CD4-positive, alpha-beta T cell treated with Interleukin-6 at 100 ng/mL for 8 hours (primary cell): Measurements from ENCODE around the gene SYNGR4.
"Not testable (repeated sequence)": the region's sequence is repeated elsewhere in the genome, so short reads cannot be mapped to it uniquely, and the experiment has no call there.

ENCODE experiments used
- DNase-seq: peaks from one replicate; pipeline ENCODE4 v3.0.0-alpha.2; 2020; ENCODE audit warnings: mixed read lengths, low spot score

SYNGR4 gene

GRCh38 chr19:48371771-48372170 lies 7.6 kb downstream of the SYNGR4 start:
- DNase-seq, result not testable (repeated sequence)

DNA sequence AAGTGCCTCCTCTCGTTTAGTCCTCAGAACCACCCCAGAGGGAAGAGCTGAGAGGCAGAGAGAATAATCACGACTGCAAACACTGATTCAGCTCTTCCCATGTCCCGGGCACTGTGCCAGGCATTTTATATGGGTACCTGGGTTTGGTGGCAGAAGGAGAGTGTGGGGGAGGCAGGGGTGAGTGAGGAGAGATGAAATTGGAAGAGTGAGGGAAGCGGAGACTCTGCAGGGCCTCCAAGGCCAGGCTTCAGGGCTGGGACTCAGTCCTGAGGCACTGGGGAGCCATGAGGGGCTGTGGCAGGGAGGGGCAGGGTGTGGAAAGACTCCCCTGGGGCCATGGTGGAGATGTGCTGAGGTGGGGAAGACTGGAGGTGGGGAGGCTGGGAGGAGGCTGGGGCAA lies 8.7 kb downstream of the SYNGR4 start:
- DNase-seq, result no peak

- DNase-seq, result no peak
Observed at GRCh38 chr19:48373567-48373966, 9.4 kb downstream of the SYNGR4 start.

- DNase-seq, result no peak
Observed at GRCh38 chr19:48378194-48378570, 14.0 kb downstream of the SYNGR4 start.

DNA sequence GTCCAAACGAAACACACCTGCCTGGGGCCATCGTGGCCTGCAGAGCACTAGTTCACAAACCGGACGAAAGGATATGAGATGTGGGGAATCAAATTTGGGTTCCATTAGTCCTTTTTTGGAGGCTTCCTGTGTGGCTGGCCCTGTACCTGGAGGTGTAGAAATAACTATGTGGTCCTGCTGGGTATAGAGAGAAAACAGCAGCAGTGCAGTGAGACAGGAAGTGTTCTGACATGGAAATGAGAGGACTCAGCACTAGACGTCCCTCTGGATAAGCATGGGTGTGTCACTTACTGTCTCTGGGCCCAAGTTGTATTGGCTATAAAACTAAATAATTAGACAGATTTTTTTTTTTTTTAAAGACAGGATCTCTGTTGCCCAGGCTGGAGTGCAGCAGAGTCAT lies 14.9 kb downstream of the SYNGR4 start:
- no peak for DNase-seq

DNA sequence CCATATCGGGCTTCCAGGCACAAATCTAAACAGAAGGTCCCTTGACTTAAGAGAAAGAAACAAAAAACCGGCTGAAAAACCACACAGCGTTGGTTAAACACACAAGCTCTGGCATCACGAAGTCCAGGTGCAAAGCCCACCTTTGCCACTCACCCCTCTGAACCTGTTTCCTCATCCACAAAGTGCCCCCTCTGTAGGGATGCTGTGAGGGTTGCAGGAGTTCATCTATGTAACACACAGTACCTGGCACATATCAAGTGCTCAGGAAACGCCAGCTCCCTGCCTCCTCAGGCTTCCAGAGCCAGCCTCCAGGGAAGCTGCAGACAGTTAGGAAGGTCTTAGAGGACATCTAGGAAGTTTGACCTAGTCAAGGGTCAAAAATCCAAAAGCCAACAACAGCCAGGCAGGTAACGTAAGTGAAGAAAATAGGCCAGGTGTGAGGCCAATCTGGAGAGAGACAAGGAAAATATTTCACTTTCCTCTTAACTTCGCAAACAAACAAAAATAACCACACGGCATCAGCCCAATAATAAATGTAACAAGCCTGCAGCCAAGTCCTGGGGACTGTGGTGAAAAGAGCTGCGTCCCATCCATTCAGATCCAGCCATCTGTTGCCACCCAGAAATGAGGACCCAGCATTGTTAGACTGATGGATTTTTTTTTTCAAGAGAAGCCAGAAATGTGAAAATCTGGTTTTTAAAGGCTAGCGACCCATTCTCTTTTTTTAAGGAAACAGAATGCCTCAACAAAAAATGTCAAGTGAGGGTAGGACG lies 17.2 kb downstream of the SYNGR4 start:
- DNase-seq, result no peak

DNA sequence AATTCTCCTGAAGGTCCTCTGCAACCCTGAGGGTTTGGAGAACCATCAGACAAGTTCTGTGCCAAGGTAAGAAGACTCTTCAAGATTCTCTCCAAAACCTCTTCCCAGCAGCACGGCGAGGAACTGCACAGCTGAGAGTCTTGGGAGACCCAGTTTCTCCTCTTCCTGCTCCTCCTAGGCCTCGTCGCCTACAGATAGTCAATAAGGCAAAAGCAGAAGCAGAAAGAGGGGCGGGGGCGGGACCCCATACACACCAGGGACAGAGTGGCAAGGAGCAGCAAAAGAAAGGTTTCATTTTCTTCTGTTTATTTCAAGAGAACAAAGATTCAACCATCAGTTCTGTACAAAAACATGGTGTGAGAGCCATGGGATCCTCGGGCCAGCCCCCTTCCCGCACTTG lies 18.1 kb downstream of the SYNGR4 start:
- no peak for DNase-seq

- no peak for DNase-seq
Observed at GRCh38 chr19:48385461-48386087, 21.4 kb downstream of the SYNGR4 start.

- DNase-seq, result no peak
Observed at GRCh38 chr19:48386981-48387380, 22.8 kb downstream of the SYNGR4 start.

- DNase-seq, result peak; percentile 57
Observed at GRCh38 chr19:48390188-48391099, 26.3 kb downstream of the SYNGR4 start.

DNA sequence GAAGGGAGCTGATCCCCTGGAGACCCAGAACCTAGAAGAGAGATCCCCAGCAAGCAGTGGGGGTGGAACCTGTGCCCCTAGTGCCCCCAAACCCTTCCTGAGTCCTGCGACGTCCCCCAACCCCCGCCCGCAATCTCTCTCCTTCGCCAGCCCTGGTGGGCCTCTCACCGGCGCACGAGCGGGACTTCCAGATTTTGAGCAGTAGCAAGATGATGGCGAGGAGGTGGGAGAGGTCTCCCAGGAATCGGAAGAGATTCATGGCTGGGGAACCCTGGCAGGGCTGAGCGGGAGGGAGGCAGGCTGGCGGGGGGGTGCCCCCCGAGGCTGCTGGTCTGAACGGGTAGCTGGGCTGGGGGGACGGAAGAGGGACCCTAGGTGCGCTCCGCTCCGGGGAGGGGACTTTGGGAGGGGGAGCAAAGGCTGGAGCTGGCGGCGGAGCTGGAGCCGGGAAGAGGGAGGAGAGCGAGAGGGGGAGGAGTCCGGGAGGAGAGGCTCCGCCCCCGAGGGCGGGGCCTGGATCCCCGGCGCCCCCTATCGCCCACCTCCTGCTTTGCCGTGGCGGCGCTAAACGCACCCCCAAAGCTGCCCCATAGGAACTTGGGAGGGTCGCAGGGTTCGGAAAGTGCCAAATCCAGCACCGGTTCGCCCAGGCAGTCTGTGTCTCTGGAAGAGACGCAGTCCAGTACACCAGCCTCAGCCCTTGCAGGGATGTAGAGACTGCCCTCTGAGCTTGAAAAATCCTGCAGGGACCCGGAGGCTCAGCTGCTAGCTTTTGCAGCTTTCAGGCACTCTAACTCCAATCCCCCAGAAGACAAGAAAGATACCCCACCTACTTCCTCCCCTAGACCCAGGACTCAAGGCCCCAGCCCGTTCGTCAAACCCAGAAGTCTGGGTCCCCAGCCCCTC lies 27.2 kb downstream of the SYNGR4 start, which contains the start of gene KDELR1:
TSS of gene KDELR1 (minus strand) at position 452 of the 906 bp plus-strand sequence. CDS start at position 259, 193 bp downstream.
- peak; percentile 57 for DNase-seq

- not testable (repeated sequence) for DNase-seq
Observed at GRCh38 chr19:48392006-48392344, 27.8 kb downstream of the SYNGR4 start.

GRCh38 chr19:48392860-48393558 lies 28.8 kb downstream of the SYNGR4 start:
- DNase-seq, result no peak

GRCh38 chr19:48393559-48394330 lies 29.6 kb downstream of the SYNGR4 start, which contains the start of gene GRIN2D:
GRIN2D (plus strand) TSS chr19:48393668; CDS start chr19:48398393, 4,725 bp downstream.
- DNase-seq, result no peak

GRCh38 chr19:48394331-48395169 lies 30.4 kb downstream of the SYNGR4 start:
- no peak for DNase-seq

DNA sequence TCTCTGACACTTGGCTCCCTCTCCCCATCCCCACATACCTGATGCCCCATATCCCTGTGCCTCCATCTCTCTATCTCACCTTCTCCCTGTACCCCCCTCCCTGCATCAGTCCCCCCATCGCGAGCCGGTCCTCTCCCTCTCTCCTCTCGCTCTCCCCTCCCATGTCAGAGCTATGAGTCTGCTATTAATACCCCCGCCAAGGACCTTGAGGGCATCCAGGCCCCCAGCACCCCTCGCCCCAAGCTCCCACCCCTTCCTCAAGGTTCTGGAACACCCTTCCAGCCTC lies 30.9 kb downstream of the SYNGR4 start:
- DNase-seq, result no peak

GRCh38 chr19:48395499-48395898 lies 31.3 kb downstream of the SYNGR4 start:
- no peak for DNase-seq

DNA sequence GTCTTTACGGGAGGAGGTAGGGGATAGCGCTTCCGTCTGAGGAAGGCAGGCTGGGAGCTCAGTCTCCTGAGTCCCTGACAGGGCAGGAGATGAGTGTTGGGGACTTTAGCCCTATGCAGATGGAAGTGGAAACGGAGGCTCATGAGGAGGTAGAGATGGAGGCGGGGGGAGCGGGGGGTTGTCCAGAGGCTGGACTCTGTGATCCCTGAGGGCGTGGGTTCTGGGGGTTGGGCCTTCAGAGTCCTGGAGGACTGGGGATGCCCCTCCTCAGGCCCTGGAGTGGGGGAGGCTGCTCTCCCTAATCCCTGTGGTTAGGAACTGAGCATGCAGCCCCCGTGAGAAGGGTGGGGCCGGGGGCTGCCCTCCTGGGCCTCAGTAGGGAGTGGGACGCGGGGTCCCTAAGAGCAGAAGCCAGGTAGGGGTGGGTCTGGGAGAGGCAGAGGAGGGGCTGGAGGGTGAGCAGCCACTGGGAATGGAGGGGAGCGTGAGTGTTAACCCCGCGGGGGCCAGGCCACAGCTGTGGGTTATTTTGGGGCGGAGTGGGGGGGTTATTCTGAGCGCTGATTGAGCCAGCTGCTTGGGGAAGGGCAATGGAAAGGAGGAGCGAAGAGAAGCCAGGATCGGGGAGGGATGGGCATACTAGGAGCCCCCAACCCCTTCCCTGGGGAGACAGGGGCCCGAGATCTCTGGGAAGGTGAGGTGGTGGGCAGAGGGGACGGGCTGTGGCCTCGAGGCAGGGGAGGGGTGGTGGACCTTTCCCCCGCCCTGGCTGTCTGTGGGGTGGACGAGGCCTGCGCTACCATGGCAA lies 32.1 kb downstream of the SYNGR4 start:
- no peak for DNase-seq

DNA sequence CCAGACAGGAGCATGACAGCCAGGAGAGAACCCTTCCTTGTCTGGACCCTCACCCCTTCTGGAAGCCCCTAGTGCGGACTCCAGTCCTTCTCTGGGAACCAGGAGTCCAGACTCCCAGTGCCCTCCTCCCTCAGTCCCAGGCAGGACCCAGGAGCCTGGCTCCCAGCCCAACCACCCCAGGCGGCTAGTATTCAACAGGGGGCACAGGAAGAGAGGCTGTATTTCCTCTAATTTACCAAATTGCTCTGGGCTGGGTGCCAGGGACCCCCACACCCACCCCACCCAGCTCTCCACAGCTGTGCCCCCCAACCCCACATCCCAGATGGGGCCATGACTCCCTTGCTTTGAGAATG lies 32.6 kb downstream of the SYNGR4 start:
- no peak for DNase-seq
